ENCODE data around the gene TRPT1. TPM values are rescaled to one million over a fixed set of nuclear protein-coding genes. Genes with fewer than 3 reads are reported as not detected.
A peak's percentile ranks its signal among the peaks of the same experiment; 100 is the strongest.

The TRPT1 gene
- total RNA-seq, 1 donor from 2014 or later = 27.8 TPM

- intact Hi-C loops (cut with DNase I) = no loop called here
- H3K4me3 ChIP-seq = peak overlapping the region; percentile 77
- ATAC-seq (peak; percentile 90 to 94), DNase-seq (peak; percentile 100)
- H3K27me3 ChIP-seq (ENCODE audit: low read depth) = no peaks in the 10 kb centered on the region
- H3K36me3 ChIP-seq = peaks cover 36% of the 10 kb centered on the region
- no peak for TF ChIP-seq CTCF (IDR thresholded peaks at IDR 0.05)
- H3K27ac ChIP-seq = peak overlapping the region; percentile 99
- H3K4me1 ChIP-seq = peaks cover 59% of the 10 kb centered on the region
- no peaks in the 10 kb centered on the region for H3K9me3 ChIP-seq
Measured at GRCh38 chr11:64241241-64241490, 15.2 kb upstream of the TRPT1 start.

- peak within 1 kb of the TSS; percentile 77 for H3K4me3 ChIP-seq
- DNase-seq (peak; percentile 98), ATAC-seq (peak; percentile 86 to 90)
- H3K27me3 ChIP-seq (ENCODE audit: low read depth) = no peaks in the 10 kb centered on the region
- peak within 1 kb of the TSS; percentile 99 for H3K27ac ChIP-seq
- H3K36me3 ChIP-seq = peaks cover 36% of the 10 kb centered on the region
- H3K9me3 ChIP-seq = no peaks in the 10 kb centered on the region
- TF ChIP-seq CTCF (IDR thresholded peaks at IDR 0.05) = no peak
- H3K4me1 ChIP-seq = peaks cover 57% of the 10 kb centered on the region
- intact Hi-C loops (cut with DNase I) = no loop called here
Measured at GRCh38 chr11:64240435-64241240, 14.7 kb upstream of the TRPT1 start, which contains the start of gene FKBP2. Gene FKBP2 (plus strand): TSS chr11:64241095. CDS start chr11:64242388, 1,293 bp downstream.

- TF ChIP-seq CTCF (IDR thresholded peaks at IDR 0.05) = no peak
- H3K9me3 ChIP-seq = no peaks in the 10 kb centered on the region
- no peak for DNase-seq
- H3K36me3 ChIP-seq = peaks cover 36% of the 10 kb centered on the region
- peak overlapping the region; percentile 77 for H3K4me3 ChIP-seq
- no peak for ATAC-seq
- peaks cover 57% of the 10 kb centered on the region for H3K4me1 ChIP-seq
- H3K27me3 ChIP-seq (ENCODE audit: low read depth) = no peaks in the 10 kb centered on the region
- intact Hi-C loops (cut with DNase I) = no loop called here
- peak overlapping the region; percentile 99 for H3K27ac ChIP-seq
Measured at GRCh38 chr11:64239662-64240434, 13.9 kb upstream of the TRPT1 start.

- no peak overlapping the region for H3K4me3 ChIP-seq
- DNase-seq (no peak), ATAC-seq (no peak)
- H3K27me3 ChIP-seq (ENCODE audit: low read depth) = no peaks in the 10 kb centered on the region
- peaks cover 56% of the 10 kb centered on the region for H3K4me1 ChIP-seq
- H3K27ac ChIP-seq = peak overlapping the region; percentile 99
- TF ChIP-seq CTCF (IDR thresholded peaks at IDR 0.05) = no peak
- intact Hi-C loops (cut with DNase I) = no loop called here
- peaks cover 33% of the 10 kb centered on the region for H3K36me3 ChIP-seq
- no peaks in the 10 kb centered on the region for H3K9me3 ChIP-seq
Measured at GRCh38 chr11:64238999-64239398, 13.0 kb upstream of the TRPT1 start.

GRCh38 chr11:64238076-64238475, 12.1 kb upstream of the TRPT1 start:
- ATAC-seq = no peak
- Histone ChIP-seq H3K9me3 (no peaks in the 10 kb centered on the region), H3K27me3 (ENCODE audit: low read depth) (no peaks in the 10 kb centered on the region), H3K27ac (peak overlapping the region; percentile 99), H3K4me1 (peaks cover 64% of the 10 kb centered on the region), H3K4me3 (no peak overlapping the region), H3K36me3 (peaks cover 24% of the 10 kb centered on the region)
- intact Hi-C loops (cut with DNase I) = no loop called here
- no peak for TF ChIP-seq CTCF (IDR thresholded peaks at IDR 0.05)
- no peak for DNase-seq

Data from lower lobe of right lung (tissue), 2 donors.